Activated CD4-positive, alpha-beta T cell treated with anti-CD3 and anti-CD28 coated beads, Interleukin-2, amount 50 U/mL, for 4 hours (primary cell): ENCODE measurements around the gene TRAF3.
"Not testable (repeated sequence)": the region's sequence is repeated elsewhere in the genome, so short reads cannot be mapped to it uniquely, and the experiment has no call there.

Source experiments
- DNase-seq, 2 experiments: peaks; one replicate each; pipeline ENCODE4 v3.0.0-alpha.2; 2020

The TRAF3 gene

GRCh38 chr14:102926840-102927239 lies 149.6 kb downstream of the TRAF3 start:
- DNase-seq: not testable (repeated sequence)

DNA sequence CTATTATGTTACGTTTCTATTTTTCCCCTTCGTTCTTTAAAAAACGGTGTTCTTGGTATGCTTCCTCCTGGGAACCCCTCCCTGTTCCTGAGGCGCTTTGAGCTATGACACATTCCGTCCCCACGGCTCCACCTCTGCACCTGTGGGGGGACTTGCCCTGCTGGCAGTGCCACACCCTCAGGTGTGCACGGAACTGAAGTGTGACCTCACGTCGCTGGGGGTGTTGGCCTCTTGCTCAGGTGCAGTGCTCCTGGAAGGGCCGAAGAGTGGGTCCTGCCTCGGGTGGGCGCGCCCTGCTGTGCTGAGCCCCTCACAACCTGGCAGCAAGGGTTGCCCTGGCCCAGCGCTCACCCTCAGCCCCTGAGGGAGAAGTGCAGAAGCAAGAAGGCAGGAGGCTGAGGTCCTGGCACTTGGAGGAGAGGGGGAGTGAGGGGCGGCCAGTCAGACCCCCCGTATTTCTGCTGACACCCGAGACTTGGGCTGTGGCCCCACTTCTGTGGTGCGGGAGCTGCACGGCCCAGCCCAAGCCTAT lies 150.2 kb downstream of the TRAF3 start:
- no peak for DNase-seq

DNA sequence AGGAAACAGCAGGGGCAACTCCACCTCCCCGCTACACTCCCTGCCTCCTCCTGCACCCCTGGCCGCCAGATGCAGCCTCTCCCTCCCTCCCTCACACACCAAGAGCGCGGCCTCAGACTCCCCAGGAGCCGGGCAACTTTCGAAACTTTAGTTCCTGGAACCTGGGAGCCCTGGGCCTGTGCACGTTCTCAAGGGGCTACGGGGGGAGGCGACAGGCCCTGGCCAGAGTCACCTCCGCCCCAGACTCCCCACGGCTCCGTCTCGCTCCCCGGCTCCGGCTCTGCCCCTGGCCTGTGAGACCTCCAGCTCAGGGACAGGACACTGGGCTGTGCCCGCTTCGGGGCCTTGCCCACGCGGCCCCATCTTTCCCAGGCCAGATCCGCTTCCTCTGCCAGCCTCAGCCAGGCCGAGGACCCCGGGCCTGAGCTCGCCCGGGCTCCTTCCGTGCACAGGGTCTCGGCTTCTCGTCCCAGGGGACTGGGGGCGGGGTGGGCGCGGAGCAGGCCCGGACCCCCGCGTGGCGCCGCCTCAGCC lies 150.7 kb downstream of the TRAF3 start:
- no peak for DNase-seq

DNA sequence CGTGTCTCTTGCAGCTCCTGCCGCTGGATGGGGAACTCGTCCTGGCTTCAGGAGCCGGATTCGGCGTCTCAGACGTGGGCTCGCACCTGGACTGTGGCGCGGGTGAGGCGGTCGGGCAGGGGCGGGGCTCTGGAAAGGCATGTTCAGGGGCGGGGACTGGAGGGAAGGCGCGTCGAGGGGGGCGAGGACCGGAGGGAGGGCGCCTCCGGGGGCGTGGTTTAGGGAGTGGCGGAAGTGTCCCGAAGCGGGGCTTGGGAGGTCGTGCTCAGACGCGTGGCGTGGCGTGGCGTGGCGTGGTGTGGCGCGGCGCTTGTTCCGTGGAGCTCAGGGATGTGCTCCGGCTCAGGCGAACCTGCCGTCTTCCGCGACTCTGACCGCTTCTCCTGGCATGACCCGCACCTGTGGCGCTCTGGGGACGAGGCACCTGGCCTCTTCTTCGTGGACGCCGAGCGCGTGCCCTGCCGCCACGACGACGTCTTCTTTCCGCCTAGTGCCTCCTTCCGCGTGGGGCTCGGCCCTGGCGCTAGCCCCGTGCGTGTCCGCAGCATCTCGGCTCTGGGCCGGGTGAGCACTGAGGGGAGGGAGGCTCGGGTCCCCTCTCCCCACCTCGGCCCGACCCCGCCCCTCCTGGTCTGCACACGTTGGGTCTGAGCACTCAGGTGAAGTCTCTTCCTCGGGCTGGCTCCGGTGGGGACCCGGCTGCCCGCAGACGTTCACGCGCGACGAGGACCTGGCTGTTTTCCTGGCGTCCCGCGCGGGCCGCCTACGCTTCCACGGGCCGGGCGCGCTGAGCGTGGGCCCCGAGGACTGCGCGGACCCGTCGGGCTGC lies 151.4 kb downstream of the TRAF3 start:
- peak; percentile 70 to 72 for DNase-seq

GRCh38 chr14:102929241-102930137 lies 152.2 kb downstream of the TRAF3 start:
- DNase-seq: no peak

DNA sequence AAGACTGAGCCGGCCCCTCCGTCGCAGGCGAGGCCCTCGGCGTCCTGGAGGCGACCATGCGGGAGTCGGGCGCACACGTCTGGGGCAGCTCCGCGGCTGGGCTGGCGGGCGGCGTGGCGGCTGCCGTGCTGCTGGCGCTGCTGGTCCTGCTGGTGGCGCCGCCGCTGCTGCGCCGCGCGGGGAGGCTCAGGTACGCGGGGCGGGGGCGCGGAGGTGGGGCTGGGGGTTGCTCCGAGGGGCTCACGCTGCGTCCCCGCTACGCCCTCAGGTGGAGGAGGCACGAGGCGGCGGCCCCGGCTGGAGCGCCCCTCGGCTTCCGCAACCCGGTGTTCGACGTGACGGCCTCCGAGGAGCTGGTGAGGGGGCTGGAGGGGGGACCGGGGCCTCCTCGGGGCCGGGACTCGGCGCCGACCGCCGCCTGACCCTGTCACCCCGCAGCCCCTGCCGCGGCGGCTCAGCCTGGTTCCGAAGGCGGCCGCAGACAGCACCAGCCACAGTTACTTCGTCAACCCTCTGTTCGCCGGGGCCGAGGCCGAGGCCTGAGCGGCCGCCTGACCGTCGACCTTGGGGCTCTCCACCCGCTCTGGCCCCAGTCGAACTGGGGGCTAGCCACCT lies 153.0 kb downstream of the TRAF3 start:
- no peak for DNase-seq

DNA sequence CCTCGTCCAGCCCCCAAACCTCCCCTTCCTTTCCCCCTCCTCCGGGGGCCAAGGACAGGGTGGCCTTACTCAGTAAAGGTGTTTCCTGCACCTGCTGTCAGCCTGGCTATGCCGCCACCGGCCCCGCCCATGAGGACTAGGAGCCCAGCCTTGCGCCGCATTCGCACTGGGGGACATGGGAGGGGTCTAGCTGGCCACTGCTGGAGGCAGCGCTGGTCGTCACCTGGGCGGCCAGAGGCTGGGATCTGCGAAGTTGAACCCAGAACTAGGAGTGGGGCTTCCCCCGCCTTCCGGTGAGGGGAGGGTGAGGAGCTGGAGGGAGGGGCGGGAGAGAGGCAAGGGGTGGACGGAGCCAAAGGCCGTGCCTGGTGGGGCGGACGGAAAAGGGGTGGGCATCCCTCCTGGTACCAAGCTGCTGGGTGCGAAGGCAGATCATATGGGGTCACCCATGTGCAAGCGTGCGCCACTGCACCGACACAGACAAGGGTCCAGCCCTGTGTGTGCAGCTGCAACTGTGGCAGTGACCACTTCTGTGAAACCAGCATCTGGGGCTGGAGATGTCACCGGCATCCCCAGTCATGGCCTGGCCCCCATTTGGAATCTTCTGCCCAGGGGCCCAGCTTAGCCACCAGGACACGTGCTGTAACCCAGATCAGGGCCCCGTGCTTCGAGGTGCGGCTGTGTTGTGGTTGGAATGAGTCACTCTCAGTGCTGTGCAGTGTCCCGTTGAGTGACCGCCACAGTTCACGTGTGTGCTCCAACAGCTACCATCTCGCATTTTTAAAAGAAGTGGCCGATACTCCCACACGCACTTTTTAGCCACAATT lies 153.7 kb downstream of the TRAF3 start:
- no peak for DNase-seq

DNA sequence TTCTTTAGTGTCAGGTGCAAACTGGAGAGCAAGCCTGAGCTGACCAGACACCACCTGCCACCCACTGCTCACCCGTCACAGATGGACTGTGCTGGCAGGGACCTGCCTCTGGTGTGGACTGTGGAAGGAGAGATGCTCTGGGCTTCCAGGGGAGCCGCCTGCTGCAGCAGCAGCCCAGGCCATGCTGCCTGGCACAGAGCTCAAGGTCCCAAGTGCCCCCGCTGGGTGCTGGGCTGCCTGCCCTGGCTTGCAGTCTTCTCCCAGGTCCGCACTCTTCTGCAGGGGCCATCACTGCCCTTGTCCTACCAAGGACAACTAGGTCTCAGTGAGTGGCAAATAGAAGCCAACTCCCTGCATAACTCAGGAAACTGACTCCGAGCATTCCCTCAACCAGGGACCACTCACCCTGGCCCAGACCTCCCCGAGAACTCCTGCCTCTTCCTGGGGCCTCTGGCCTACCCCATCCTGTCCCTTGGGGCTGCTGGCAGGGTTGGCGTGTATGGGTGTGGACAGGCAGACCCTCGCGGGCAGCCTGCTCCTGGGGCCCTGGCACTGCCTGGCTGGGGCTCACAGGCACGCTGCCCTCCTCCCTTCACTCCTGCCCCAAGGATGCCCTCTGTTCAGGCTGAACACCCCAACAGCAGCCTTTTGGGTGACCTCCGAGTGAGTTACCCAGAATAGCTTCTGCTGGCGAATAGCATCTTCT lies 154.5 kb downstream of the TRAF3 start:
- DNase-seq: no peak

DNA sequence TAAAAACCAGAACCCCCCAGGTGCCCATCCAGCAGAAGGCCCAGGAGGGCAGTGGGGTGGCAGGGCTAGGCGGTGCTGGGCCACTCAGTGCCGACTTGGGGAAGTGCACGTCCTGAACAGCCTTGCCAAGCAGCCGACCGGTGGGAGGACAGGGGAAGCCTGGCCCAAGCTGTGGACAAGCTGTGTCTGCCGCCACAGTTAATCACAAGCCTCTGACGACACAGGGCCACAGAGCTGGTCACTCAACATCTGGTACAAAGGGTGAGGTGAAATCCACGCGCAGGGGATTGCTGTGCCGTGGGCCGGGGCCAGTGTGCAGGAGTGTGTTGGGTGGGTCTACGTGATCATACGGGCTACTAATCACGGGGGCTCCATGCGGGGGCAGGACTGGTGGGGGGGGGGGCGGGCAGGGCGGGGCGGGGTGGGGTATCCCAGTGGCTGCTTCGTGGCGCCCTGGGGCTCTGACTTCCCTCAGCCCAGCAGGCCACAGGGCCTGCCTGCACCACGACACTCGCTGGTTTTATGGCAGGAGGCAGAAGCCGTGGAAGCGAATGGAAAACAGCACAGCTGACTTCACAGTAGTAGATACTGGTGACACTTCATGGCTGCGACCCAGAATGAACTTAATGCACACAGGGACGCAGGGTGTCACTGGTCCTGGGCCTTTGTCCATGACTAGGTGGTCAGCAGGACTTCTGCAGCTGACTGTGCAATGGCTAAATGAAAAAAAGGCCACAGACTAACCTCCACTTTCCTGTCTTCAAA lies 155.4 kb downstream of the TRAF3 start:
- no peak for DNase-seq

GRCh38 chr14:102933618-102934231 lies 156.5 kb downstream of the TRAF3 start:
- DNase-seq: no peak

DNA sequence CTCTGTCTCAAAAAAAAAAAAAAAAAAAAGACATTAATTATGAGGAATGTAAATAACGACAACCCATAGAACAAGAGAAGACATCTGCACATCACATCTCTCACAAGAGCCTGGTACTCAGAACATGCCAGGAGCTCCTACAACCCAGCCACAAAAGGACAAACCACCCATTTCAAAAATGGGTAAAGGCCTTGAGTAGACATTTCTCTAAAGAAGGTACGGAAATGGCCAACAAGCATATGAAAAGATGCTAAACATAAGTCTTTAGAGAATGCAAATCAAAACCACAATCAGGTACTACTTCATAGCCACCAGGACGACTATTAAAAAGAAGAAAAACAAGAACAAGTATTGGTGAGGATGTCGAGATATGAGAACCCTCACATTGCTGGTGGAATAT lies 158.5 kb downstream of the TRAF3 start:
- DNase-seq: no peak

DNA sequence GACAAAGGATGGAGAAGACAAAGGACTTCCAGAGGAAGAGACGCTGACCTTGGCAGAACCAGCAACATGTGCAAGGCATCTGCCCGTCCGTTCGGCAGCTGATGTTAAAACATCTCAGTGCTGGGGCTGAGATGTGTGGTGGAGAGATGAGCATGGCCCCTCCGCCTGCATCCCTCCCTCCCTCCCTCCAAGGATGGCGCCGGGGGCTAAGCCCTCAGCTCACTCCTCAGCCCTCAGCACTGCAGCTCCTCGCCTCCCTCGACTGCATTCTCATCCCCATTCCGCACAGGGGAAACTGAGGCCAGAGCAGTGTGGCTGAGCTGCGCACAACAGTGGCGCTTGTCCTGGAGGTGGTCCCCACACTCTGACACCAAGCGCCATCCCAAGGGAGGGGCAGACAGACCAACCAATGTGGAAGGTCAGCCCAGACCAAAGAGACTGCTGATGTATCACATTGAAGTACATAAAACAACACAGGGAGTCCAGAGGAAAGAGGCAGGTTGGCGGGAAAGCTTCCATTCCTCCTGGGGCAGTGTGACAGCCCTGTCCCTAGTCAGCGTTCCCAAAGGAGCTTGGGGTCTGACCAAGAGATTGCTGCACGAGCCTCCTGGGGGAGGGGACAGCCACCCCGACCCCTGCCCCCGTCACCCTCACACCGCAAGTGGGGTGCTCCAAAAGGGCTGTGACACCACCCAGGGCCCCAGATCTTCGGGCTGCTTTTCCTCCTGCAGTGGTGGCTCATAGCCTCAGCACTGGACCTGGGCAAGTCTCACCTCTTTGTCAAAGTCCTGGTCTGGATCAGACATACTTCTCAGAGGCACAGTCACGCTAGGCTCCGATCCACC lies 160.3 kb downstream of the TRAF3 start:
- DNase-seq: no peak

DNA sequence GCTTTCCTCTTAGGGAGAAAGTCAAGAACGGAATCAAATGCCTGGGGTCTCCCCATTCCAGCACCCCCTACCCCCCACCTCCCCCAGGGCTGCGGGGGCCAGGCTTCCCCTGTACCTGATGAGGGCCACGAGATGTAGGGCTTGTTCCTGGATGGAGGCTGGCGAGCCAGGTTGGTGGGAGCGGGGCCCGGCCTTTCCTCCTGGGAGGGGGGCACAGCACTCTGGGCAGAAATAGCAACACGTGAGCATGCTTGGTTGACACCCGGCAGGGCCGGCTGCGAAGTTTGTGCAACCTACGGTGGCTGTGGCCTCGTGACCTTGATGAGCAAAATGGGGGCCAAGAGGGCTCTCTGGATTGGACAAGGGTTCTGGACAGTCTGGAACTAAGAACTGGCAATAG lies 160.9 kb downstream of the TRAF3 start:
- DNase-seq: no peak

- DNase-seq: no peak
Measured at GRCh38 chr14:102939329-102939728, 162.1 kb downstream of the TRAF3 start.

DNA sequence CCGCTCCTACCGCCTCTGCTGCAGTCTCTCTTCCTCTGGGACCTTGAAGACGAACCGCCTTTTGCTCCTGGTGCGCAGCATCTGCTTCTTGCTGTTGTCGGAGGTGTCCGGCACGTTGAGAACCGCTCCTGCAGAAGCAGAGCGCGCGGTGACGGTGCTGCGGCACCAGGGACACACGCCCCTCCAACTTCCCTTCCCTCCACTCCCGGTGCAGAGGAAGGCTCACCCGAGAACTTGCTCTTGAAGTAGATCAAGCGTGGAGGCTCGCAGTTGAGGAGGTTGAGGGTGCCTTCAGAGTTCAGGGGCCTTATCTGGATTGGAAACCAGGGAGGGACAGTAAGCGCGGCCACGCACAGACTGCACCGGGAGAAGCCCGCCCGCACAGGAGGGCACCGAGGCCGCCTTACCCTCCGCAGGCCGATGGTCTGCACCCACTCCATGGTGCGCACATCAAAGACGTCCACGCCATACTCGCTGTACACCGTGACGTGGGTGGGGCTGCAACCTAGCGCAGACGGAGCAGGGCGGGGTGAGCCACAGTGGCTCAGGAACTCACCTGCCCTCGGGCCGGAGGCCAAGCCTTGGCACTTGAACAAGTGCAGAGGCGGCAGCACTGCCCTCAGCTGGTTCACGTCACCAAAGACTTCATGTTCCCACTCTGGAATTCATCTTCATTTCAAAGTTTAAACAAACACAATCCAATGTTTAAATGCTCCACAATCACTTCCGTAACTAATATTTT lies 162.7 kb downstream of the TRAF3 start:
- no peak for DNase-seq

GRCh38 chr14:102940729-102941362 lies 163.6 kb downstream of the TRAF3 start:
- DNase-seq: no peak

GRCh38 chr14:102941419-102942011 lies 164.3 kb downstream of the TRAF3 start:
- no peak for DNase-seq
